Endothelial cell (in vitro differentiated cells): ENCODE data around the gene SLC35B2. TPM values are rescaled to one million over a fixed set of nuclear protein-coding genes. Genes with fewer than 3 reads are reported as not detected.

ENCODE experiments used
- DNase-seq: peaks from one replicate; pipeline ENCODE4 v3.0.0; 2021; ENCODE audit warnings: low spot score
- H3K27ac Mint-ChIP-seq: one replicate; pipeline ENCODE4 v1.8.0; 2021; ENCODE audit warnings: mixed read lengths, inconsistent platforms; ENCODE audit not compliant: unreplicated experiment
- H3K27me3 Mint-ChIP-seq: one replicate; pipeline ENCODE4 v1.8.0; 2021; ENCODE audit warnings: mild to moderate bottlenecking, moderate library complexity, mixed read lengths, inconsistent platforms; ENCODE audit not compliant: unreplicated experiment
- H3K36me3 Mint-ChIP-seq: one replicate; pipeline ENCODE4 v1.8.0; 2021; ENCODE audit warnings: mild to moderate bottlenecking, low read depth, mixed read lengths, inconsistent platforms; ENCODE audit not compliant: unreplicated experiment
- H3K4me1 Mint-ChIP-seq: one replicate; pipeline ENCODE4 v1.8.0; 2021; ENCODE audit warnings: mild to moderate bottlenecking, mixed read lengths, inconsistent platforms; ENCODE audit not compliant: unreplicated experiment
- H3K4me3 Mint-ChIP-seq: one replicate; pipeline ENCODE4 v1.8.0; 2021; ENCODE audit warnings: mild to moderate bottlenecking, mixed read lengths, inconsistent platforms; ENCODE audit not compliant: unreplicated experiment
- H3K9me3 Mint-ChIP-seq: one replicate; pipeline ENCODE4 v1.8.0; 2021; ENCODE audit warnings: mixed read lengths, inconsistent platforms; ENCODE audit not compliant: unreplicated experiment
- CTCF ChIP-seq: fragments of 200-600 bp; sonication (generic); IDR thresholded peaks from one replicate; pipeline ENCODE4 v1.5.0; 2021; ENCODE audit warnings: antibody characterized with exemption; ENCODE audit not compliant: unreplicated experiment
- total RNA-seq: library from RNA; stranded (reverse); fragmentation: NEBNext Ultra II Directional; extraction: Animal tissue kit (Norgen Biotek cat#: 25700); gene quantifications from one replicate; pipeline ENCODE4 v1.2.1, GENCODE V29; 2021; ENCODE audit not compliant: unreplicated experiment

The SLC35B2 gene
- total RNA-seq, 1 donor from 2014 or later = 31.8 TPM

GRCh38 chr6:44275271-44275748, 18.0 kb upstream of the SLC35B2 start:
- Mint-ChIP-seq H3K4me1 (peaks cover 3% of the 10 kb centered on the region), H3K27me3 (peaks cover 21% of the 10 kb centered on the region), H3K4me3 (no peak overlapping the region), H3K27ac (no peak overlapping the region), H3K9me3 (no peaks in the 10 kb centered on the region), H3K36me3 (peaks cover 5% of the 10 kb centered on the region)
- TF ChIP-seq CTCF = no peak
- DNase-seq = no peak

- Mint-ChIP-seq H3K4me3 (no peak overlapping the region), H3K4me1 (peaks cover 8% of the 10 kb centered on the region), H3K27ac (no peak overlapping the region), H3K27me3 (peaks cover 20% of the 10 kb centered on the region), H3K36me3 (peaks cover 5% of the 10 kb centered on the region), H3K9me3 (no peaks in the 10 kb centered on the region)
- no peak for DNase-seq
- no peak for TF ChIP-seq CTCF
Observed at GRCh38 chr6:44273617-44274016, 16.3 kb upstream of the SLC35B2 start.

- Mint-ChIP-seq H3K27me3 (peaks cover 22% of the 10 kb centered on the region), H3K27ac (no peak overlapping the region)
Observed at GRCh38 chr6:44272999-44273566, 15.8 kb upstream of the SLC35B2 start.

GRCh38 chr6:44272529-44272928, 15.2 kb upstream of the SLC35B2 start:
- TF ChIP-seq CTCF = no peak
- H3K9me3 Mint-ChIP-seq = no peaks in the 10 kb centered on the region

More at GRCh38 chr6:44272999-44273566, 15.8 kb upstream of the SLC35B2 start:
- H3K4me1 Mint-ChIP-seq = peaks cover 11% of the 10 kb centered on the region
- no peak for DNase-seq
- H3K4me3 Mint-ChIP-seq = no peak overlapping the region
- H3K9me3 Mint-ChIP-seq = no peaks in the 10 kb centered on the region
- peaks cover 5% of the 10 kb centered on the region for H3K36me3 Mint-ChIP-seq
- no peak for TF ChIP-seq CTCF

DNA sequence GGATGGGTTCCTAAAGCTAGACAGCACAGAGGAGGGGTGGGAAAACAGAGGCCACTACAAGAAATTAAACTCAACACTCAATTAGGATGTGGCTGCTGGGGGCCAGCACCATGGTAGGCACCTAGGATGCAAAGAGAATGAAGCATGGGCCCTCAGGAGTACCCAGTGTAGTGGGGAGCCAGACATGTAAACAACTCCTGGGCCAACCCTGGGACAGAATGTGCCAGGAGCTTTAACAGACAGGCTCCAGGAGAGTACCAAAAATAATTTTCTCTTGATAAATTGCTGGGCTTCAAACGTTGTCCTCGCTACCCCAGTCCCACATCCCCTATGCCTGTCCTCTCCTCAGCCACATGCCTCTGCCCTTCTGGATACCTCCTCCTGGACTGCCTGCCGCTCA, 14.6 kb upstream of the SLC35B2 start:
- peak overlapping the region; percentile 77 for H3K4me3 Mint-ChIP-seq
- no peak overlapping the region for H3K27ac Mint-ChIP-seq
- DNase-seq = no peak
- peaks cover 5% of the 10 kb centered on the region for H3K36me3 Mint-ChIP-seq
- H3K9me3 Mint-ChIP-seq = no peaks in the 10 kb centered on the region
- peaks cover 11% of the 10 kb centered on the region for H3K4me1 Mint-ChIP-seq
- TF ChIP-seq CTCF = no peak
- peaks cover 18% of the 10 kb centered on the region for H3K27me3 Mint-ChIP-seq

More at GRCh38 chr6:44272529-44272928, 15.2 kb upstream of the SLC35B2 start:
- Mint-ChIP-seq H3K36me3 (peaks cover 5% of the 10 kb centered on the region), H3K27me3 (peaks cover 20% of the 10 kb centered on the region), H3K27ac (no peak overlapping the region), H3K4me1 (peaks cover 11% of the 10 kb centered on the region), H3K4me3 (no peak overlapping the region)
- no peak for DNase-seq
